Glomerular visceral epithelial cell (primary cell): Measurements from ENCODE around the gene AGPS.

Experiments
- DNase-seq: peaks from one replicate; pipeline ENCODE4 v3.0.0-alpha.2; 2016; ENCODE audit errors: extremely low spot score

Gene AGPS

DNA sequence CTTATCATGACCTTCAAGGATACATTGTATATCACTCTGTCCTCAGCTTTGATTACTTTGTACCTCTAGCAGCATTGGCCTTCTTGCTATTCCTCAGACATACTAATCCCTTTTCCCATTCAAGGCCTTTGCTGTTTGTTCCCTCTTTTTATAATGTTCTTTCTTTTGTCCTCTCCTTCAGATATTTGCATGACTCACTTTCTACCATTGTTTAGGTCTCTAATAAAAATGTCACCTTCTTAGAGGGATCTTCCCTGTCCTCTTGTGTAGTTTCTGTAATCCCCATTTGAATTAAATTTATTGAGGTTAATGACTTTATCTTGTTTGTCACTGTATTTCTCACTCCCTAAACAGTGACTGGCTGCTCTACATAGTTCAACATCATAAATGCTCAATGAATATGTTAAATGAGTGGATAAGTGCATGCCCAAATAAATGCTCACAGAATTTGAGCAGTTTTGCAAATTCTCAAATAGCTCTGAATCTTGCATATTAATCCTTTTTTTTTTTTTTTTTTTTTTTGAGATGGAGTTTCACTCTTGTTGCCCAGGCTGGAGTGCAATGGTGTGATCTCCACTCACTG lies 135.9 kb downstream of the AGPS start:
- no peak for DNase-seq

- DNase-seq = no peak
Measured at GRCh38 chr2:177529166-177529565, 136.6 kb downstream of the AGPS start.

DNA sequence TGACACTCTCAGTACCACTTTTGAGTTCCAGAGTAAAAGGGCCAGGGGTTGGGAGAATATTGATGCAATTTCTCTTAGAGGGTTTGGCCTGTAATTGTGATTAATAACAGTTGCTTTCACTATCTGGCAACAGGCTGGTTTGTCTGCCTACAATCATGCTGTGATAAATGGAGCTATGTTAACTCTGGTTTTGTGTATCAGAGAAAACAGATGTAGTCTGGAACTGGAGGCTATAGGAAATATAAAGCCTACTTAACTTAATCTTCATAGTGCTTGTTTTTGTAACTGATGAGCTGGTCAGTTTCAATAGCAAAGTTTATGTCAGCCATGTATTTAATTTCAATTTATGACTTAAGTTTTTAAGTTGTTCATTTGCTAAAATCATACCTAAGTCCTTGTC lies 138.0 kb downstream of the AGPS start:
- DNase-seq = no peak

DNA sequence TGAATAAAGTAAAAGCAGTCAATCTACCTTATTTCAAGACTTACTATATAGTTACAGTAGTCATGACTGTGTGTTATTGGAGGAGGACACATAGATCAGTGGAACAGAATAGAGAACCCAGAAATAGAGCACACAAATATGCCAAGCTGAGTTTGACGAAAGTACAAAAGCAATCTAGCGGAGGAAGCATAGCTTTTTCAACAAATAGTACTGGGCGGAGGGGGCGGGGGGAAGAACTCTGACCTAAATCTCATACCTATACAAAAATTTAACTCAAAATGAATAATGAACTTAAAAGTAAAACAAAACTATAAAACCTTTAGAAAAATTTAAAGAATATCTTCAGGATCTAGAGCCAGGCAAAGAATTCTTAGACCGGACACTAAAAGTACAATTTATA lies 139.1 kb downstream of the AGPS start:
- DNase-seq = no peak

DNA sequence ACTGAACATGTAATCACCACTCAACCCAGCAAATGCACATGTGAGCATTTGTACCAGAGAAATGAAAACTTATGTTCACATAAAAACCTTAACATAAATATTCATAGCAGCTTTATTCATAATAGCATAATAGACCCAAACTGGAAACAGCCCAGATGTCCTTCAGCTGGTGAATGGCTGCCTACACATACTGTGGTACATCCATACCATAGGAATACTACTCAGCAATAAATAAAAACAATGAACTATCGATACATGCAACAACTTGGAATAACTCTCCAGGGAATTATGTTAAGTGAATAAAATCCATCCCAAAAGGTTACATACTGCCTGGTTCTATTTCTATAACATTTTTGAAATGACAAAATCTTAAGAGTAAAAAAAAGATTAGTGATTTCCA lies 140.0 kb downstream of the AGPS start:
- no peak for DNase-seq

DNA sequence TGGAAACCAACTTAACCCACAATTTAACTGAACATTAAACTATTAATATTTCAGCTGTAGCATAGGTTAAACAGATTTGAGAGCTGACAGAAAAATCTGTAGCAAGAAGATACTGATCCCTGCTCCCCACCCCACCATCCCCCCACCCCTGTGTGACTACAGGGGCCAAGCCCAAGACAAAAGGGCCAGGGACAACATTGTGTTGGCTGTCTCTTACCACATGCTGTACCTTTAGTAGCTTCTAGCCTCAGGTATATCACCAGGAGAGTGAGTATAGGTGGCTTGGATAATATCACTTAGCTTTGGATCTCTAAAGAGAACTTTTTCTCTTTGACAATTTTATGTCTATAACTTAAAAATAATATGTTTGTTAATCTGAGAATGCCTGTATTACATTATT lies 140.7 kb downstream of the AGPS start:
- no peak for DNase-seq

DNA sequence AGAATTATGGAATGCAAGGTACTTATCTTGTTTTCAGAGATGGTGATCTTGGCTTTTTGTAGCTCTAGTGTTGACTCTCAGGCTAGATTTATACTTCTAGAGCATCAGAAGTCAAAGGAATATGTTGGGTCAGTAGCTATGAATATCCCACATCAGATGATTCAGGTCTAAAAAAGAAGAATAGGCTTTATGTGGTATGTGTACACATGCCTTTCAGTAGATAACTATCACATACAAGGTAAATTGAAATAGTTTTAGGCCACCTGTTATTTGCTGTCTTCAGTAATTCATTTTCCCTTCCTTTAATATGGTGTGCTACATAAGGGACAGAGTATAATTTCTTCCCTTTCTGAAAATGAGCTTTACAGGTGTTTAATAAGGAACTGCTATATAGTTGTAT lies 142.4 kb downstream of the AGPS start:
- no peak for DNase-seq

DNA sequence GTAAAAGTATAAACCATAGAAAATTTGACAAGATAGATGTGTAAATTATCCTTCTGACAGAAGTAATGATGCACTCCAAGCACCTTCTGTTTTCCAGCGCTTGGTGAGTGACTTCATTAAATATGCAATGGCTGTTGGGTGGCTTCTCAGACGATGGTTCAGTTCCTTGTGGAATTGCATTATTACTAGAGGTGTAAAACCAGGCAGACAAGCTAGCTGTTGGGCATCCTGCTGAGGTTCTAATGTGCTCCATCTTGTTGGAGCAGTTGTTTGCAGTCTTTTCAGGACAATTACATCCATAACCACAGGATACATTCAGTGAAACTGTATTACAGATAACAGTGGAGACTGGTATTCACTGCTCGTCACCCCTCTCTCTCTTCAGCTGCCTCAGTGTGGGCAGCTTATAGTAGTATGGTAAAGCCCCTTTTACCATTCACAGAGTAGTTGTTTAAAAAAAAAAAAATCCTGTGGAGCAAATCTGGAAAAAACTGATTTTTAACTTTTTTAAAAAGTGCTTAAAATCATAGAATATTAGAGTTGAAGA lies 143.5 kb downstream of the AGPS start:
- no peak for DNase-seq

GRCh38 chr2:177537213-177537612 lies 144.6 kb downstream of the AGPS start:
- DNase-seq = no peak

DNA sequence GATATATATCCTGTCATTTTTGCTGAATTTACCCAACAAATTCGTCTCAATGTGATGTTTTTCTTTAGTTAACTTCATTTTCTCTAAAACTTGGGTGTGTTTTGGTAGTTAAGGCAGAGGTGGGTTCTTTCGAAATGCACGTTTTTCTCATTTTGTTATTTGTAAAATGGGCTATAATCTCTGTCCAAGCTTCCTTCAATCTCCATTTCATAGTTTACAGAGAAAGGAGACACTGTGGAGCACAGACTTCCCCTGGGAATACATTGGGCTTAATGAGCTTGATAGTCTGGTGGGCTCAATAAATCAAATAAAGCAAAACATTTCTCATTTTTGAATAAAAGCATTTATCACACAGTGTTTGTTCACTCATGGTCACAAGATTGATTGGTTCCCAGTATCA lies 145.1 kb downstream of the AGPS start:
- DNase-seq = no peak

DNA sequence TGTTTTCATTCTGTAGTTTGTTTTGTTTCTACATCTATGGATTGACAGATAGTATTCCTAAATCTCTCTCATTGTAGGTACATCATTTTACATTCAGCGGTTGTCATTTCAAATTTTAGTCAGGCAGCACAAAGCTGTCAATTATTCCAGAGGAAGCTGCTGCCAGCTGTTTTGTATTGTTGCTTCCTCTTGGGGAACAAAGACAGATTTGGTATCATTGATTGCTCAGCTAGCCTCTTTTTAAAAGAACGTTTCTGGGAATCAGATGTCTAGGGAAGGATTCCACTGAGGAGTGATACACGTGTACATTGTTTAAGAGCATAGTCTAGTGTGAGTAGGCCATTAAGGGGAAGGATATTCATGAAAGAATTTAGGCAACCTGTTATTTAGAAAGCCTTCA lies 145.8 kb downstream of the AGPS start:
- DNase-seq = no peak

DNA sequence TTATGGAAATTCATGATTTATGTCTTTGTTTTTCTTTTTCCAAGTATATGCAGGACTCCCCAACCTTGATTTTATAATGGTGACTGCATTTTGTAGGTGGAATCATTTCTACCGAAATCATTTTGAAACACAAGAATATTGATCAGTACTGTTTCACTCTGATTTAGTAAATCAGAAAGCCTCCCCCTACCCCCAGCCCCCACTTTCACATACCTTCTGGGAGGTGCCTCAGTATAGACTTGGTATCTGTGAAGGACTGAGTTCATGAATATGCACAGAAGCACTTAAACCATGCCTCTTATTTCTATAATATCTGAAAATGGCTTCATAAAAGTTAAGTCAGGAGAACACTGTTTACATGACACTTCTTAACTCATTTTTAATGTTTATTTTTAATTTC lies 147.7 kb downstream of the AGPS start:
- no peak for DNase-seq

DNA sequence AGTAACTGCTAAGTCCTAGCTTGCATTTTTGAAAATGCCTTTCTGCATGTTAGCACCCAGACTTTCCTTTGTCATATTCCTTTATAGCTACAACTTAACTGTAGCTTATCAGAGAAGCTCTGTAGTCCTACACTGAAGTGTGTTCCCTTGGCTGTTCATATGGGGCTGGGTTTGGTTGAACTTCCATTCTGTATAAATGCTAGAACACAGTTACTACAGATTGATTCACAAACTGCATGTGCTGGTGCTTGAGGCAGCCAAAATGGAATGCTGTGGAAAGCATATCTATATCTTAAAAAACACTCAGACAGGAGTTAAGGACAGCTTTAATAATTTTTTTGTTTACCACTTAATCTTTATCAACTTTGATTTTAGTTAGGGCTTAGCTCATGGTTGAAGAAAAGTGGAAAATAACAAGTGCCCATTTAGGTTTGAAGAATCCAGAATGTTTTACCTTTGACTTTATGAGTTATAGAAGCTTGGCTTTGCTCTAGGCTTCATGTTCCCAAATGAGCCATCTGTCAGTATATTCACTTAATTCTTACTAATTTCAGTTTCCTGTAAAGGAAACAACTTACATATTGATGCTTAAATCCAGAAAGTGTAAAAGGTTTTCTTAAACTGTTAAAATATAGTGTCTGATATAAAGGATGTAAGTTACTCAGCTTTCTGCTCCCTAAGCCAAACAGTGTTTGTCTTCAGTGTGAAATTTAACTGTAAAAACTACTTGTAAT lies 148.9 kb downstream of the AGPS start:
- no peak for DNase-seq

DNA sequence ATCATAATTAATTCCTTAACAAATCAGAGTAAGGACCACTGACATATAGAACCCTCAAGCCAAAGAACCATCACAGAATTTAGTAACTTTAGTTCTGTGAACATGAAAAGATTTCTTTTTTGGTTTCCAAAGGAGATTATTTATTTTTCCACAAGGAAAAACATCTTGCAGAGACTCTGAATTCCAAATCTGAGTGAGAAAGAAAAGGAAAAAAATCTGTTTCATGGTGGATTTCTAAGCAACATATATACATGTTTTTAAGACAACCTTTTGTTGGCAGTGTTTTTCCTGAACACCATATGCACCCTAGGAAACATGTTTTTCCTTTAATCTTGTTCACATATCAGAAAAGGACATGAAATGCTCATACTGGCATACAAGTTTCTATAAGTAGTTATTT lies 149.8 kb downstream of the AGPS start:
- DNase-seq = no peak

DNA sequence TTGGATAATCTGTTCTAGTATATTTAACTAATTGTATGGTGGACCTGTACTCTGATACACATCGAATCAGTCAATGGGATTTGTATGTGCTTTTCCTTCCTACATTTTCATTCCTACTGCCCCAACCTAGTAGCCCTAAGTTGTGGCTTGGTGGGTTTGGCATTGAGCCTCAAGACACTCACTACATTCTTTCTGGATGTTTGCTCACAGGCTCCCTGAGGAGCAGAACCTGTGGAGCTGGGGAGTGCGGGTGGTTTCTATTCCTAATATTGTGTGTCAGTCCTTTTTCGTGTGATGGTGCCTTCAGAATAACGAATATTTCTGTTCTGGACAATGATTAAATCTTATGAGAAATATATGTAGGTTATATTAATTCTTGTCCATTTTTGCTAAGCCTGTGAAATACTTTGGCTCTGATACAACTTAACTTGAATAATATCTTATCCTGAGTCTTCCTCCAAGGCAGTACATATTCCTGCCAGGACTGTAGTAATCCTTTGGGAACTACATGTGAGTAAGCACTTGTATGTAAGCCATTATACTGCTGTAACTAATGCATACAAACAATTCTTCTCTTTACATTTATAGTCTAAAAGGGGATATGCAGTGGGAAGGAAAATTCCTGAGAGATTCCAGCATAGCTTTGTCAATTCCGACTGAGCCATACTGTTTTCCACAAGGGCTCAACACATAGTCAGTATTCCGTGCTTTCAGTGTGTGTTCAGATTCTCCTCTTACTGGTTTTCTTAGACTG lies 150.6 kb downstream of the AGPS start:
- DNase-seq = peak; percentile 86

DNA sequence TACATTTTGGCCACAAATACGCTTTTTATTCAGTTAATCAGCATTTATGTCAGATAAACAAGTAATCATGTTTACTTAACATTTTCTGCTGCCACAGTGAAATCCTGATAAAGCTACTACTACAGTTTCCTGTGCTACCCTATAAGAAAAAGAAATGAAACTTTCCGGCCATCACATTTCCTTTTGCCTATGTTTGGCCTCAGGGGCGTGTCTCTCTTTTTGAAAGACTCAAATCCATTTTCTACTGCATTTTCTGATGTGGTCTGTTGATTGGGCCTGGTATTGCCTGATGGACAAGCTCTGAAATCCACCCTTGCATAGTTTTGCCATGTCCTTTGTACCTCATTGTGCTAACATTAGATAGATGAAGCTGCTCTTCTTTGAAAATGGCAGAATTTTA lies 152.6 kb downstream of the AGPS start:
- no peak for DNase-seq

GRCh38 chr2:177545981-177546585 lies 153.5 kb downstream of the AGPS start:
- peak; percentile 10 for DNase-seq

- DNase-seq = no peak
Measured at GRCh38 chr2:177547122-177547521, 154.5 kb downstream of the AGPS start.

DNA sequence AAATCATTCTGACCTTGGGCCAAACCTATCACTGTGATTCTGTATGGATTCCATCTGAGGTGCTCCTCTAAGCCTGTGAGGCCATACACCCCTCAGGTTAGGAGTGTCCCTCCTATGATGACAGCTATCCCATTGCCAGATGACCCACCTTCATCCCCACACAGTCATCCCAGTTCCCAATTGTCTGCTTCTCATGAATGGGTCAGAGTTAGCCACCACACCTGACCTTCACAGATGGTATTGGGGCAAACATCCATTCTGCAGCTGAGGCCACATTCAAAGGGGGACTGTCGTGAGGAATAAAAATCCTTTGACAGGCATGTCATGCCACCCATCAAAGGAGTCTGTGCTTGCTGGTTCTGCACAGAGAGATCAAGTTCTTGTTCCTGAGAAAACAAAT lies 155.2 kb downstream of the AGPS start:
- DNase-seq = no peak

DNA sequence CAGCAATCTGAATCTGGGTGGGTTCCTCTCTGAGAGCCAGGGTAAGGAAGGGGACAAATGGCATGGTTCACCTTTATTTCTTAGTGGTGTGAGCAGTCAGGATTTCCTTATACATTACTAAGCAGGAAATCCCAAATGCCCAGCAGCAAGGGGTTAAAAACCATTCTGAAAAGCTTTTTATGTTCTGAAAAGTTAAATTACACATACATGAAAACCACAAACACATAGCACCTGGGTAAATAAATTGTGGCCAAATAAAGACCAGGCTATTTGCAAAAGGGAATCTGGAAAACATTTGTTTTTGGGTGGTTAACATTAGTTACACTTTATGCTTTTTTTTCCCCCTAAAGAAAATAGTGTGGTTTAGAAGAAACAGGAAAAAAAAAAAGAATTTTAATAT lies 156.1 kb downstream of the AGPS start:
- DNase-seq = no peak

DNA sequence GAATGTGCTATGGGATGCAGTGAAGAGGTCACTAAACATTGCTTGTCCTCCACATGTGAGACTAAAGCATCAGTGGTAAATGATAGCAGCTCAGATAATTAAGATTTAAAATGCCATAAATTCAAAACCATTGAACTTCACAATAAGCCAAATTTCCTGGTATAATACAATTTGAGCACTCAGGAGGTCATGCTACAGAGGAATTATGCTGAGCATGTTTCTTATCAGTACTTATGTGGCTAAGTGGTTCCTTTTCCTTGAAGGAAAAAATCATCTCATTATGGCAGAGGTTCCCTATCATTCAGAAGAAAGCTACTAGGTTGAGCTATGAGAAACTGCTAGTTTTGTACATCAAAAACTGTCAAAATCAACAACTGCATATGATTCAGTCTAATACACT lies 156.6 kb downstream of the AGPS start:
- no peak for DNase-seq
